ENCODE results near the gene CDH4. TPM values are rescaled to one million over a fixed set of nuclear protein-coding genes. Genes with fewer than 3 reads are reported as not detected.

The CDH4 gene
- total and polyA plus RNA-seq, 2 of the 8 experiments (the other 6 are each of a cell fraction or from before 2014, with no cell fraction given), result 4.3 to 7.9 TPM

DNA sequence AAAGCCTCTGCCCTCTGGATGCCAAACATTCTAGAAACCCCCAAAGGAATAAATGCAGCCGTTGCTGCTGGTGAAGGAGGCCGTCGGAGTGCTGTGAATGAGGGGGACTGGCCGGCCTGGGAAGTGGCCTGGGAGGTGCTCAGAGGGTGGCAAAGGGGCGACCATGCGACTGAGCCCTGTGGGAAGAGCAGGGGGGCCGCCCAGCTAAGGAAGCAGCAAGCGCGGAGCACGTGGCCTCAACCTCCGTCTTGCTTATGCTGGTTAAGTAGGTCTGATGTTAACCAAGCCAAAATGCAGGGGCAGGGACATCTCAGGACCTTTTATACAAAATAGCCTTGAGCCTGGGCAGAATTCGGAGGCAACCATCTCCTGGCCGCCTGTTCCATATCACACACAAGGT lies 432.1 kb downstream of the CDH4 start (continued):
- TF ChIP-seq CHD1 (IDR thresholded peaks at IDR 0.05; ENCODE audit: low read depth, low read length) (no peak), SIRT6 (IDR thresholded peaks at IDR 0.05; ENCODE audit: low read length) (no peak), POLR2AphosphoS5 (IDR thresholded peaks at IDR 0.05; ENCODE audit: low read depth, low read length) (no peak)

Data from H1 (cell line).